Endothelial cell of umbilical vein (primary cell): ENCODE results near the gene CLIC1. TPM values are rescaled to one million over a fixed set of nuclear protein-coding genes. Genes with fewer than 3 reads are reported as not detected.

ENCODE experiments used
- BruUV-seq: library from RNA; stranded (reverse); fragments of 400-500 nt; replicated peaks from 2 replicates; lab custom pipeline; 2021; lab: Mats Ljungman, UMichigan
- CTCF ChIA-PET: fragments of 300-600, 350-600 bp; sonication (Branson Sonifier 250); formaldehyde crosslinking; loops from one replicate; lab custom pipeline; 2021; ENCODE audit warnings: antibody characterized with exemption, inconsistent platforms; lab: Charles Lee
- POLR2A ChIA-PET: fragments of 300-600, 350-600 bp; sonication (Branson Sonifier 250); formaldehyde crosslinking; loops from one replicate; lab custom pipeline; 2021; ENCODE audit warnings: antibody characterized with exemption, inconsistent platforms; lab: Charles Lee
- DNase-seq: peaks from one replicate; pipeline ENCODE4 v3.0.0-alpha.2; 2011; ENCODE audit warnings: low read depth, low spot score
- FAIRE-seq: peaks from 2 replicates; lab custom pipeline; 2011; peaks lifted over from hg19 to GRCh38; lab: Jason Lieb, UNC
- H2AFZ ChIP-seq: 2 replicates; pipeline ENCODE4 v1.6.0; 2012; ENCODE audit warnings: low read depth, low read length, control low read depth, inconsistent platforms
- H3K27ac ChIP-seq: 2 replicates; pipeline ENCODE4 v1.5.1; 2011; ENCODE audit warnings: low read depth, mild to moderate bottlenecking, control low read depth, low read length, moderate library complexity; ENCODE audit not compliant: insufficient read depth
- H3K27me3 ChIP-seq, 2 experiments: 2 replicates each; pipeline versions ENCODE4 v1.6.0 to v1.6.1; 2011; ENCODE audit warnings: low read length in 2 of 2, mixed read lengths in 1 of 2; ENCODE audit not compliant: control insufficient read depth in 2 of 2, insufficient read depth in 2 of 2
- H3K36me3 ChIP-seq, 2 experiments: 2 replicates in 1 of 2; 3 replicates in 1 of 2; pipeline ENCODE4 v1.5.1; 2011; ENCODE audit warnings: low read length in 2 of 2, mild to moderate bottlenecking in 1 of 2, moderate library complexity in 1 of 2; ENCODE audit not compliant: control insufficient read depth in 2 of 2, insufficient read depth in 2 of 2; ENCODE audit errors: extremely low read depth in 1 of 2
- H3K4me1 ChIP-seq: 3 replicates; pipeline ENCODE4 v1.5.1; 2011; ENCODE audit warnings: mild to moderate bottlenecking, low read length; ENCODE audit not compliant: control insufficient read depth, insufficient read depth; ENCODE audit errors: extremely low read depth
- H3K4me2 ChIP-seq: 2 replicates; pipeline ENCODE4 v1.6.1; 2011; ENCODE audit warnings: low read length, control low read depth, mixed read lengths; ENCODE audit not compliant: insufficient read depth
- H3K4me3 ChIP-seq, 3 experiments: fragments of 200-600 bp in 1 of 3; sonication (generic), shearing (Covaris generic) in 1 of 3; replicated peaks in 1 of 3; 2 replicates each; pipeline ENCODE4 v1.5.1; 2011 to 2016; ENCODE audit warnings: control low read depth in 3 of 3, low read length in 3 of 3, mild to moderate bottlenecking in 2 of 3, inconsistent platforms in 1 of 3, low read depth in 1 of 3, moderate library complexity in 1 of 3; ENCODE audit not compliant: insufficient read depth in 1 of 3
- H3K79me2 ChIP-seq: 2 replicates; pipeline ENCODE4 v1.6.0; 2012; ENCODE audit warnings: low read length, inconsistent platforms; ENCODE audit not compliant: control insufficient read depth, insufficient read depth
- H3K9ac ChIP-seq: replicated peaks from 2 replicates; pipeline ENCODE3; 2011; ENCODE audit warnings: low read length, control low read depth; ENCODE audit not compliant: insufficient read depth; ENCODE audit errors: extremely low read depth
- H3K9me1 ChIP-seq: replicated peaks from 3 replicates; pipeline ENCODE4 v1.6.0; 2011; ENCODE audit warnings: mild to moderate bottlenecking, low read length; ENCODE audit not compliant: control insufficient read depth, insufficient read depth; ENCODE audit errors: extremely low read depth
- H3K9me3 ChIP-seq: replicated peaks from 2 replicates; pipeline ENCODE4 v1.5.1; 2012; ENCODE audit warnings: low read length, inconsistent platforms; ENCODE audit not compliant: control insufficient read depth, insufficient read depth
- H4K20me1 ChIP-seq: replicated peaks from 2 replicates; pipeline ENCODE3; 2011; ENCODE audit warnings: mild to moderate bottlenecking, low read length; ENCODE audit not compliant: control insufficient read depth, insufficient read depth; ENCODE audit errors: extremely low read depth
- CTCF ChIP-seq, 2 donors: IDR thresholded peaks; 1 replicate in 1 of 2; 2 replicates in 1 of 2; pipeline ENCODE4 v1.5.1; 2011; ENCODE audit warnings: low read length in 2 of 2, mild to moderate bottlenecking in 2 of 2, moderate library complexity in 2 of 2, control low read depth in 1 of 2, inconsistent platforms in 1 of 2, low read depth in 1 of 2; ENCODE audit not compliant: insufficient read depth in 1 of 2; ENCODE audit errors: extremely low read depth in 1 of 2
- EZH2 ChIP-seq: IDR thresholded peaks from 2 replicates; pipeline ENCODE4 v1.6.1; 2012; ENCODE audit warnings: borderline replicate concordance, low read depth, mild to moderate bottlenecking, moderate library complexity, low read length, inconsistent platforms; ENCODE audit not compliant: severe bottlenecking
- FOS ChIP-seq: IDR thresholded peaks from 2 replicates; pipeline ENCODE4 v1.6.1; 2011; ENCODE audit warnings: mild to moderate bottlenecking, low read length, moderate library complexity, borderline replicate concordance; ENCODE audit not compliant: insufficient read depth
- GATA2 ChIP-seq: IDR thresholded peaks from 2 replicates; pipeline ENCODE4 v1.7.0; 2011; ENCODE audit warnings: low read depth, mild to moderate bottlenecking, moderate library complexity, mixed read lengths, low read length; ENCODE audit not compliant: insufficient read length, insufficient read depth
- JUN ChIP-seq: IDR thresholded peaks from 2 replicates; pipeline ENCODE4 v1.6.1; 2011; ENCODE audit warnings: borderline replicate concordance, low read depth; ENCODE audit not compliant: insufficient read length, insufficient read depth
- MAX ChIP-seq: IDR thresholded peaks from 2 replicates; pipeline ENCODE4 v1.6.1; 2011; ENCODE audit not compliant: insufficient read depth, insufficient read length
- MYC ChIP-seq: IDR thresholded peaks from one replicate; pipeline ENCODE4 v1.6.1; 2011; ENCODE audit warnings: mild to moderate bottlenecking, low read depth, low read length
- POLR2A ChIP-seq: IDR thresholded peaks from 2 replicates; pipeline ENCODE4 v1.6.1; 2012; ENCODE audit warnings: low read depth, mild to moderate bottlenecking, control low read depth, low read length
- POLR2AphosphoS5 ChIP-seq: IDR thresholded peaks from 2 replicates; pipeline ENCODE4 v1.6.1; 2012; ENCODE audit warnings: low read depth, mild to moderate bottlenecking, control low read depth, low read length, moderate library complexity; ENCODE audit not compliant: insufficient read depth
- dilution Hi-C: fragments of 300-500 bp; cut with MboI; formaldehyde crosslinking; loops from one replicate; pipeline ENCODE4 v1.15.0; 2019; ENCODE audit warnings: low sequenced_read_pairs; ENCODE audit not compliant: extremely low pct_ligation_motif_present
- intact Hi-C: fragments of 100-400 bp; cut with micrococcal nuclease; formaldehyde crosslinking; loops from one replicate; pipeline ENCODE4 v1.10.0; 2022
- polyA plus RNA-seq, 4 experiments: library from polyadenylated mRNA; depleted of rRNA in 3 of 4; stranded (reverse) in 3 of 4; unstranded in 1 of 4; fragments of >200 nt; gene quantifications; 2 replicates each; pipeline versions ENCODE4 v1.2.1 to v1.2.3, GENCODE V29; 2011 to 2012; ENCODE audit warnings: missing spikeins in 1 of 4
- total RNA-seq: library from RNA; stranded (reverse); gene quantifications from 2 replicates; pipeline ENCODE4 v1.2.3, GENCODE V29; 2021

CLIC1 gene
- total and polyA plus RNA-seq, 2 donors (not counting 3 experiments of a cell fraction or from before 2014, with no cell fraction given): 543 to 578 TPM

- FAIRE-seq: no peak
- ChIA-PET CTCF (no interaction called here), POLR2A (no interaction called here)
- no peak overlapping the region for H3K9ac ChIP-seq
- no peaks in the 10 kb centered on the region for H3K79me2 ChIP-seq
- TF ChIP-seq FOS: no peak
- no peak for TF ChIP-seq MYC
- no peak for TF ChIP-seq POLR2AphosphoS5
- no peak for TF ChIP-seq POLR2A
- TF ChIP-seq JUN: no peak
- no peak for TF ChIP-seq MAX
- TF ChIP-seq CTCF (IDR thresholded peaks at IDR 0.05; ENCODE audit: extremely low read depth in 1 of 2, insufficient read depth in 1 of 2, low read depth in 1 of 2, low read length in 2 of 2): no peak
- no peak for TF ChIP-seq EZH2
- TF ChIP-seq GATA2: no peak
- dilution Hi-C loops: no loop called here
- peaks cover 4% of the 10 kb centered on the region for H3K4me1 ChIP-seq
- no peaks in the 10 kb centered on the region for H4K20me1 ChIP-seq
- BruUV-seq: no TSS peak
- DNase-seq: no peak
- H3K9me3 ChIP-seq: no peaks in the 10 kb centered on the region
- no peak overlapping the region for H2AFZ ChIP-seq
- intact Hi-C loops: no loop called here
- peaks cover 8 to 46% of the 10 kb centered on the region in 2 experiments for H3K36me3 ChIP-seq
- no peaks in the 10 kb centered on the region for H3K27me3 ChIP-seq
- H3K4me2 ChIP-seq: no peak overlapping the region
- no peak overlapping the region for H3K27ac ChIP-seq
- H3K4me3 ChIP-seq: no peak overlapping the region
- no peaks in the 10 kb centered on the region for H3K9me1 ChIP-seq
Observed at GRCh38 chr6:31781244-31782125, 45.2 kb upstream of the CLIC1 start.
